Measurements from ENCODE around the gene ZDHHC12. TPM values are rescaled to one million over a fixed set of nuclear protein-coding genes. Genes with fewer than 3 reads are reported as not detected.

ZDHHC12 gene
- total and polyA plus RNA-seq, 2 of the 8 experiments (the other 6 are each of a cell fraction or from before 2014, with no cell fraction given): 35.0 to 93.8 TPM

- DNase-seq (ENCODE audit: low read depth in 1 of 2, low spot score in 2 of 2) (no peak), FAIRE-seq (no peak)
- H3K23me2 ChIP-seq (ENCODE audit: low read depth, low read length): no peaks in the 10 kb centered on the region
- H3K79me1 ChIP-seq (ENCODE audit: low read depth, low read length): no peaks in the 10 kb centered on the region
- ChIA-PET CTCF (ENCODE audit: partially characterized antibody) (interaction anchor here (0.6 to 3.0 kb wide), 3 partner anchors 15 to 212 kb away, joined by 3 to 13 read pairs (median 4); partner anchors contain the start of gene PKN3), POLR2A (ENCODE audit: partially characterized antibody) (interaction anchor here (0.6 to 46.1 kb wide), 5 partner anchors 7 to 385 kb away, joined by 3 to 1197 read pairs (median 3); partner anchors contain the start of genes DYNC2I2, PKN3 and SET)
- no peak overlapping the region for H3K4ac ChIP-seq (replicated peaks; ENCODE audit: insufficient read length, low read depth, low read length)
- TF ChIP-seq PHF8 (conservative IDR thresholded peaks at IDR 0.05; ENCODE audit: low read depth, low read length): no peak
- 94% methylated on average over 6 of the region's 7 CpGs; no CpG with 5 or more reads in 1 of the 2 experiments for WGBS, 2 experiments (ENCODE audit: extremely low coverage in 1 of 2, insufficient coverage in 1 of 2, insufficient read length in 1 of 2, insufficient replicate concordance in 2 of 2, low coverage in 1 of 2, low lambda C conversion rate in 2 of 2, missing lambda C conversion rate in 1 of 2)
- H4K91ac ChIP-seq (replicated peaks; ENCODE audit: insufficient read length, low read length): no peak overlapping the region
- H3K36me3 ChIP-seq (ENCODE audit: control insufficient read depth in 2 of 4, insufficient read depth in 4 of 4, low read length in 3 of 4): peaks cover 0 to 15% (median 11%) of the 10 kb centered on the region in 4 experiments; a peak in 5 of 8 replicates
- H3K79me2 ChIP-seq (ENCODE audit: control insufficient read depth in 1 of 2, insufficient read depth in 2 of 2, low read length in 2 of 2): no peaks in the 10 kb centered on the region
- no peak overlapping the region for H3K56ac ChIP-seq (replicated peaks; ENCODE audit: insufficient read length, low read depth, low read length)
- no peak overlapping the region for H2BK12ac ChIP-seq (ENCODE audit: low read depth, low read length)
- no peak overlapping the region for H3K23ac ChIP-seq (ENCODE audit: insufficient read length)
- 0 out of 2 replicates have a peak overlapping the region, but pooled peaks have one; percentile 72 for H2BK20ac ChIP-seq (ENCODE audit: low read length)
- H3K18ac ChIP-seq (ENCODE audit: extremely low read depth, low read length): no peak overlapping the region
- no peak overlapping the region for H3K4me3 ChIP-seq (ENCODE audit: extremely low read depth in 1 of 4, insufficient read depth in 2 of 4, low read depth in 3 of 4, low read length in 4 of 4)
- no peak overlapping the region for H2AK5ac ChIP-seq (ENCODE audit: low read depth, low read length)
- no peaks in the 10 kb centered on the region for H3K9me3 ChIP-seq (ENCODE audit: insufficient read depth in 2 of 2, low read depth in 1 of 2, low read length in 1 of 2)
- no peak overlapping the region for H4K5ac ChIP-seq (ENCODE audit: insufficient read length, low read depth, low read length)
- H2AFZ ChIP-seq (ENCODE audit: low read length): no peak overlapping the region
- no peak overlapping the region for H3K9ac ChIP-seq (replicated peaks in 1 of 4; ENCODE audit: extremely low read depth in 1 of 4, low read depth in 3 of 4, low read length in 3 of 4)
- peaks cover 0 to under 1% of the 10 kb centered on the region in 2 experiments for H4K20me1 ChIP-seq (replicated peaks in 1 of 2; ENCODE audit: control insufficient read depth in 1 of 2, insufficient read depth in 2 of 2, low read length in 2 of 2)
- no peak overlapping the region for H2BK120ac ChIP-seq (replicated peaks; ENCODE audit: low read depth, low read length)
- no peak overlapping the region for H3K4me2 ChIP-seq (ENCODE audit: insufficient read depth in 1 of 2, low read depth in 2 of 2, low read length in 2 of 2)
- no peaks in the 10 kb centered on the region for H3K4me1 ChIP-seq (replicated peaks in 1 of 4; ENCODE audit: control insufficient read depth in 3 of 4, insufficient read depth in 4 of 4, low read length in 3 of 4)
- H2BK15ac ChIP-seq (ENCODE audit: low read length): no peak overlapping the region
- H4K8ac ChIP-seq (ENCODE audit: extremely low read depth, insufficient read depth, low read length): no peak overlapping the region
- no peak overlapping the region for H3K27ac ChIP-seq (ENCODE audit: low read depth, low read length)
- no peak overlapping the region for H3K14ac ChIP-seq (ENCODE audit: insufficient read length)
- no peaks in the 10 kb centered on the region for H3K27me3 ChIP-seq (replicated peaks in 1 of 4; ENCODE audit: control insufficient read depth in 3 of 4, extremely low read depth in 1 of 4, insufficient read depth in 3 of 4, low read length in 3 of 4)
- H2BK5ac ChIP-seq (ENCODE audit: low read depth, low read length): no peak overlapping the region
Measured at GRCh38 chr9:128716581-128717254, 7.2 kb downstream of the ZDHHC12 start.

All from H1 (cell line).